ENCODE results near the gene MTG2. TPM values are rescaled to one million over a fixed set of nuclear protein-coding genes. Genes with fewer than 3 reads are reported as not detected.

MTG2 gene
- total and polyA plus RNA-seq, 2 of the 13 experiments (the other 11 are each of a cell fraction or from before 2014, with no cell fraction given): 20.4 to 37.8 TPM

GRCh38 chr20:62239278-62239879 lies 56.6 kb downstream of the MTG2 start (continued):
- TF ChIP-seq ZBTB14 (CRISPR knock-in tag; IDR thresholded peaks at IDR 0.05) (0 out of 2 replicates have a peak, but pooled peaks have one; percentile 16), ZUFSP (CRISPR knock-in tag; IDR thresholded peaks at IDR 0.05; ENCODE audit: borderline replicate concordance) (no peak), ZNF501 (CRISPR knock-in tag; IDR thresholded peaks at IDR 0.05) (peak; percentile 76), ZNF788 (CRISPR knock-in tag; IDR thresholded peaks at IDR 0.05; ENCODE audit: borderline replicate concordance) (peak; percentile 70; the same call in 1 of the 2 replicates), GABPA (IDR thresholded peaks at IDR 0.05; ENCODE audit: low read depth, low read length) (no peak), GABPA (CRISPR knock-in tag; IDR thresholded peaks at IDR 0.05; ENCODE audit: low read depth) (peak; percentile 12; the same call in 1 of the 2 replicates), ZBTB26 (CRISPR knock-in tag; IDR thresholded peaks at IDR 0.05; ENCODE audit: borderline replicate concordance) (0 out of 2 replicates have a peak, but pooled peaks have one; percentile 14), ZZZ3 (CRISPR knock-in tag; IDR thresholded peaks at IDR 0.05; ENCODE audit: borderline replicate concordance) (0 out of 2 replicates have a peak, but pooled peaks have one; percentile 21), ZMAT5 (CRISPR knock-in tag; IDR thresholded peaks at IDR 0.05; ENCODE audit: borderline replicate concordance, low read depth) (no peak), ARNT2 (CRISPR knock-in tag; IDR thresholded peaks at IDR 0.05; ENCODE audit: low read depth) (no peak; the same call in 1 of the 2 replicates), SIN3A (IDR thresholded peaks at IDR 0.05; ENCODE audit: borderline replicate concordance, low read depth, low read length) (peak; percentile 43; the same call in 1 of the 2 replicates), IRX3 (CRISPR knock-in tag; IDR thresholded peaks at IDR 0.05; ENCODE audit: borderline replicate concordance, low read depth) (no peak), FOXC1 (CRISPR knock-in tag; IDR thresholded peaks at IDR 0.05; ENCODE audit: borderline replicate concordance) (0 out of 2 replicates have a peak, but pooled peaks have one; percentile 3), ARID3A (IDR thresholded peaks at IDR 0.05; ENCODE audit: low read depth, low read length) (no peak), ZMYM4 (CRISPR knock-in tag; IDR thresholded peaks at IDR 0.05) (no peak), POLR2AphosphoS5 (IDR thresholded peaks at IDR 0.05; ENCODE audit: low read depth, low read length) (no peak), ATF7-NPFF (CRISPR knock-in tag; IDR thresholded peaks at IDR 0.05; ENCODE audit: low read depth) (peak; percentile 55; the same call in 1 of the 2 replicates), ZNF280D (CRISPR knock-in tag; IDR thresholded peaks at IDR 0.05) (no peak)

Data from HepG2 (cell line).